Neural cell (in vitro differentiated cells): ENCODE data around the gene MAPK14. TPM values are rescaled to one million over a fixed set of nuclear protein-coding genes. Genes with fewer than 3 reads are reported as not detected.

Experiments used
- H2AFZ ChIP-seq: fragments of 200-600, 300-800 bp; sonication (generic), shearing (Covaris generic); 2 replicates; pipeline ENCODE4 v1.6.0; 2014; ENCODE audit warnings: low read depth, mild to moderate bottlenecking, antibody characterized with exemption, low read length, moderate library complexity
- H3F3A ChIP-seq: fragments of 200-600 bp; shearing (Covaris generic); 2 replicates; pipeline ENCODE4 v1.6.1; 2016; ENCODE audit warnings: mild to moderate bottlenecking, moderate library complexity, mixed read lengths, antibody characterized with exemption, low read length; ENCODE audit not compliant: insufficient read depth, poor library complexity, severe bottlenecking
- H3K27ac ChIP-seq: fragments of 200-600, 300-800 bp; sonication (generic), shearing (Covaris generic); 2 replicates; pipeline ENCODE4 v1.5.1; 2014; ENCODE audit warnings: mild to moderate bottlenecking, low read length, moderate library complexity
- H3K27me3 ChIP-seq: fragments of 300-800, 200-600 bp; sonication (generic), shearing (Covaris generic); 2 replicates; pipeline ENCODE4 v1.6.0; 2014; ENCODE audit warnings: mild to moderate bottlenecking, low read depth, low read length, moderate library complexity; ENCODE audit not compliant: insufficient read depth
- H3K36me3 ChIP-seq: fragments of 300-800, 200-600 bp; sonication (generic), shearing (Covaris generic); 2 replicates; pipeline ENCODE4 v1.5.1; 2014; ENCODE audit warnings: mild to moderate bottlenecking, antibody characterized with exemption, low read length, moderate library complexity; ENCODE audit not compliant: insufficient read depth
- H3K4me2 ChIP-seq: fragments of 300-800, 200-600 bp; sonication (generic), shearing (Covaris generic); 2 replicates; pipeline ENCODE4 v1.6.0; 2014; ENCODE audit warnings: mild to moderate bottlenecking, low read length
- H3K4me3 ChIP-seq: fragments of 300-800, 200-600 bp; sonication (generic), shearing (Covaris generic); 2 replicates; pipeline ENCODE4 v1.5.1; 2014; ENCODE audit warnings: mild to moderate bottlenecking, low read length, moderate library complexity
- H3K79me2 ChIP-seq: fragments of 200-600 bp; shearing (Covaris generic); replicated peaks from 2 replicates; pipeline ENCODE4 v1.6.0; 2014; ENCODE audit warnings: mild to moderate bottlenecking, low read length, moderate library complexity; ENCODE audit not compliant: insufficient read depth
- H3K9ac ChIP-seq: fragments of 300-800, 200-600 bp; sonication (generic), shearing (Covaris generic); 2 replicates; pipeline ENCODE4 v1.6.1; 2016; ENCODE audit warnings: mild to moderate bottlenecking, low read length, mixed read lengths
- H3K9me2 ChIP-seq: fragments of 200-600 bp; shearing (Covaris generic); 2 replicates; pipeline ENCODE4 v1.6.1; 2016; ENCODE audit warnings: mild to moderate bottlenecking, low read length, mixed read lengths; ENCODE audit not compliant: insufficient read depth
- H3K9me3 ChIP-seq: fragments of 200-600, 300-800 bp; sonication (generic), shearing (Covaris generic); 2 replicates; pipeline ENCODE4 v1.6.1; 2016; ENCODE audit warnings: mild to moderate bottlenecking, mixed run types, low read length, moderate library complexity, mixed read lengths
- H4K20me1 ChIP-seq: fragments of 200-600 bp; shearing (Covaris generic); 2 replicates; pipeline ENCODE4 v1.6.1; 2016; ENCODE audit warnings: mild to moderate bottlenecking, mixed run types; ENCODE audit not compliant: insufficient read depth
- CTCF ChIP-seq: fragments of 450-650 bp; IDR thresholded peaks from 2 replicates; pipeline ENCODE4 v1.5.1; 2014; ENCODE audit warnings: antibody characterized with exemption, mild to moderate bottlenecking, moderate library complexity; ENCODE audit not compliant: poor library complexity, severe bottlenecking
- EP300 ChIP-seq: fragments of 450-650 bp; conservative IDR thresholded peaks from 2 replicates; pipeline ENCODE4 v1.6.1; 2014; ENCODE audit warnings: antibody characterized with exemption, mild to moderate bottlenecking, moderate library complexity; ENCODE audit not compliant: poor library complexity, severe bottlenecking
- EZH2 ChIP-seq: fragments of 200-600, 300-800 bp; shearing (Covaris generic), sonication (generic); IDR thresholded peaks from 2 replicates; pipeline ENCODE4 v1.6.1; 2014; ENCODE audit warnings: antibody characterized with exemption, low read length, borderline replicate concordance, mild to moderate bottlenecking; ENCODE audit not compliant: insufficient read depth, poor library complexity, severe bottlenecking
- MXI1 ChIP-seq: fragments of 450-650 bp; conservative IDR thresholded peaks from 2 replicates; pipeline ENCODE4 v1.6.1; 2014; ENCODE audit warnings: antibody characterized with exemption, mild to moderate bottlenecking; ENCODE audit not compliant: poor library complexity, severe bottlenecking
- POLR2AphosphoS5 ChIP-seq: IDR thresholded peaks from 2 replicates; pipeline ENCODE4 v1.6.1; 2012
- RAD21 ChIP-seq: fragments of 450-650 bp; conservative IDR thresholded peaks from 2 replicates; pipeline ENCODE4 v1.6.1; 2014; ENCODE audit warnings: antibody characterized with exemption, mild to moderate bottlenecking, moderate library complexity
- REST ChIP-seq: IDR thresholded peaks from 2 replicates; pipeline ENCODE4 v1.6.1; 2012; ENCODE audit warnings: borderline replicate concordance
- SMC3 ChIP-seq: fragments of 450-650 bp; conservative IDR thresholded peaks from 2 replicates; pipeline ENCODE4 v1.6.1; 2014; ENCODE audit warnings: antibody characterized with exemption, mild to moderate bottlenecking, moderate library complexity; ENCODE audit not compliant: poor library complexity
- TAF1 ChIP-seq: IDR thresholded peaks from 2 replicates; pipeline ENCODE4 v1.6.1; 2012; ENCODE audit warnings: low read depth
- polyA plus RNA-seq: library from polyadenylated mRNA; depleted of rRNA; stranded (reverse); fragments of >200 nt; gene quantifications from 2 replicates; pipeline ENCODE4 v1.2.3, GENCODE V29; 2014

Gene MAPK14
- polyA plus RNA-seq, 1 donor from 2014 or later: 26.6 TPM

- no peaks in the 10 kb centered on the region for H3F3A ChIP-seq
- no peaks in the 10 kb centered on the region for H3K27me3 ChIP-seq
- TF ChIP-seq CTCF: no peak
- no peak for TF ChIP-seq MXI1
- no peak for TF ChIP-seq REST
- TF ChIP-seq EZH2: no peak
- no peak for TF ChIP-seq POLR2AphosphoS5
- TF ChIP-seq EP300: no peak
- TF ChIP-seq TAF1: no peak
- no peak for TF ChIP-seq SMC3
- TF ChIP-seq RAD21: no peak
- no peak overlapping the region for H3K4me2 ChIP-seq
- H3K79me2 ChIP-seq: peaks cover 39% of the 10 kb centered on the region
- no peak overlapping the region for H3K4me3 ChIP-seq
- no peaks in the 10 kb centered on the region for H3K36me3 ChIP-seq
- H2AFZ ChIP-seq: no peak overlapping the region
- no peak overlapping the region for H3K27ac ChIP-seq
- H3K9me3 ChIP-seq: no peaks in the 10 kb centered on the region
- no peaks in the 10 kb centered on the region for H4K20me1 ChIP-seq
- no peak overlapping the region for H3K9ac ChIP-seq
- no peaks in the 10 kb centered on the region for H3K9me2 ChIP-seq
These were observed 13.3 kb downstream of the MAPK14 start for GRCh38 chr6:36040958-36041357.

GRCh38 chr6:36042618-36043260, 15.1 kb downstream of the MAPK14 start:
- H3K79me2 ChIP-seq: peaks cover 30% of the 10 kb centered on the region
- H3K4me2 ChIP-seq: no peak overlapping the region
- H3K9me3 ChIP-seq: no peaks in the 10 kb centered on the region
- H3F3A ChIP-seq: no peaks in the 10 kb centered on the region
- H2AFZ ChIP-seq: no peak overlapping the region
- no peak overlapping the region for H3K27ac ChIP-seq
- H3K27me3 ChIP-seq: no peaks in the 10 kb centered on the region
- no peaks in the 10 kb centered on the region for H4K20me1 ChIP-seq
- TF ChIP-seq SMC3: no peak
- no peak for TF ChIP-seq REST
- TF ChIP-seq EP300: no peak
- no peak for TF ChIP-seq MXI1
- no peak for TF ChIP-seq CTCF
- no peak for TF ChIP-seq EZH2
- TF ChIP-seq POLR2AphosphoS5: no peak
- TF ChIP-seq RAD21: no peak
- no peak for TF ChIP-seq TAF1
- H3K4me3 ChIP-seq: no peak overlapping the region
- H3K9me2 ChIP-seq: no peaks in the 10 kb centered on the region
- no peaks in the 10 kb centered on the region for H3K36me3 ChIP-seq
- H3K9ac ChIP-seq: no peak overlapping the region
